DND-41 (cell line): ENCODE measurements around the gene ST6GAL2.

Experiments
- ATAC-seq: fragments of 200-7000 bp; cut with Tn5 transposase; 3 replicates; pipeline ENCODE4 v1.9.1; 2021; ENCODE audit warnings: low read depth; ENCODE audit not compliant: insufficient read depth
- DNase-seq: peaks from one replicate; pipeline ENCODE4 v3.0.0-alpha.2; 2020
- H2AFZ ChIP-seq: 2 replicates; pipeline ENCODE4 v1.6.0; 2012; ENCODE audit warnings: low read depth, low read length
- H3K27ac ChIP-seq: 2 replicates; pipeline ENCODE4 v1.5.1; 2012; ENCODE audit warnings: low read length, inconsistent platforms
- H3K27me3 ChIP-seq: fragments of 200-600 bp; sonication (generic); 2 replicates; pipeline ENCODE4 v1.6.0; 2012; ENCODE audit warnings: low read length, mild to moderate bottlenecking, inconsistent platforms; ENCODE audit not compliant: insufficient read depth, poor library complexity
- H3K36me3 ChIP-seq: 2 replicates; pipeline ENCODE4 v1.5.1; 2012; ENCODE audit warnings: low read length, inconsistent platforms; ENCODE audit not compliant: insufficient read depth
- H3K4me1 ChIP-seq: 2 replicates; pipeline ENCODE4 v1.5.1; 2012; ENCODE audit warnings: mild to moderate bottlenecking, low read length; ENCODE audit not compliant: insufficient read depth
- H3K4me2 ChIP-seq: 2 replicates; pipeline ENCODE4 v1.6.0; 2012; ENCODE audit warnings: mild to moderate bottlenecking, moderate library complexity, low read length, inconsistent platforms; ENCODE audit not compliant: insufficient read depth
- H3K4me3 ChIP-seq, 2 experiments: fragments of 200-600 bp in 1 of 2; shearing (Covaris generic) in 1 of 2; 2 replicates each; pipeline ENCODE4 v1.5.1; 2012 to 2016; ENCODE audit warnings: inconsistent platforms in 2 of 2, low read length in 2 of 2, mild to moderate bottlenecking in 2 of 2, low read depth in 1 of 2, moderate library complexity in 1 of 2
- H3K79me2 ChIP-seq: 2 replicates; pipeline ENCODE4 v1.6.0; 2012; ENCODE audit warnings: low read length, inconsistent platforms; ENCODE audit not compliant: insufficient read depth
- H3K9ac ChIP-seq: 2 replicates; pipeline ENCODE4 v1.6.0; 2012; ENCODE audit warnings: low read depth, mild to moderate bottlenecking, inconsistent platforms, low read length, moderate library complexity
- H3K9me3 ChIP-seq: 2 replicates; pipeline ENCODE4 v1.5.1; 2012; ENCODE audit warnings: low read length, moderate library complexity, mild to moderate bottlenecking, inconsistent platforms; ENCODE audit not compliant: insufficient read depth, severe bottlenecking
- H4K20me1 ChIP-seq: 2 replicates; pipeline ENCODE4 v1.6.0; 2012; ENCODE audit warnings: low read length; ENCODE audit not compliant: insufficient read depth
- CTCF ChIP-seq: IDR thresholded peaks from 2 replicates; pipeline ENCODE4 v1.5.1; 2012; ENCODE audit warnings: borderline replicate concordance, low read length, moderate library complexity, mild to moderate bottlenecking; ENCODE audit not compliant: poor library complexity, severe bottlenecking; ENCODE audit errors: extremely low read depth
- EZH2 ChIP-seq: IDR thresholded peaks from 3 replicates; pipeline ENCODE4 v1.6.1; 2012; ENCODE audit warnings: borderline replicate concordance, low read depth, mild to moderate bottlenecking, moderate library complexity, low read length, inconsistent platforms; ENCODE audit not compliant: severe bottlenecking

The ST6GAL2 gene

GRCh38 chr2:106851881-106852501, 34.0 kb downstream of the ST6GAL2 start:
- DNase-seq = no peak
- no peaks in the 10 kb centered on the region for H4K20me1 ChIP-seq
- no peak overlapping the region for H2AFZ ChIP-seq
- no peak overlapping the region for H3K4me3 ChIP-seq
- no peaks in the 10 kb centered on the region for H3K9me3 ChIP-seq
- no peaks in the 10 kb centered on the region for H3K36me3 ChIP-seq
- no peaks in the 10 kb centered on the region for H3K4me1 ChIP-seq
- peaks cover 2% of the 10 kb centered on the region for H3K27me3 ChIP-seq
- no peak for ATAC-seq
- no peaks in the 10 kb centered on the region for H3K79me2 ChIP-seq
- H3K9ac ChIP-seq = no peak overlapping the region
- TF ChIP-seq CTCF (no peak), EZH2 (no peak)
- H3K4me2 ChIP-seq = no peak overlapping the region
- H3K27ac ChIP-seq = no peak overlapping the region

- H3K9ac ChIP-seq = no peak overlapping the region
- no peak overlapping the region for H3K4me2 ChIP-seq
- ATAC-seq (no peak), DNase-seq (no peak)
- H3K27me3 ChIP-seq = peaks cover 2% of the 10 kb centered on the region
- H3K36me3 ChIP-seq = no peaks in the 10 kb centered on the region
- no peaks in the 10 kb centered on the region for H3K4me1 ChIP-seq
- no peak overlapping the region for H3K27ac ChIP-seq
- no peaks in the 10 kb centered on the region for H3K79me2 ChIP-seq
- no peak for TF ChIP-seq EZH2
- TF ChIP-seq CTCF = no peak
- H3K9me3 ChIP-seq = no peaks in the 10 kb centered on the region
- H2AFZ ChIP-seq = no peak overlapping the region
- H4K20me1 ChIP-seq = no peaks in the 10 kb centered on the region
- H3K4me3 ChIP-seq = no peak overlapping the region
Measured at GRCh38 chr2:106851087-106851874, 34.7 kb downstream of the ST6GAL2 start.

- no peak overlapping the region for H3K4me2 ChIP-seq
- H3K36me3 ChIP-seq = no peaks in the 10 kb centered on the region
- no peaks in the 10 kb centered on the region for H4K20me1 ChIP-seq
- no peaks in the 10 kb centered on the region for H3K4me1 ChIP-seq
- no peak for DNase-seq
- H3K79me2 ChIP-seq = no peaks in the 10 kb centered on the region
- no peaks in the 10 kb centered on the region for H3K27me3 ChIP-seq
- no peak for TF ChIP-seq EZH2
- TF ChIP-seq CTCF = no peak
- H3K9me3 ChIP-seq = no peaks in the 10 kb centered on the region
- H2AFZ ChIP-seq = no peak overlapping the region
- no peak for ATAC-seq
- no peak overlapping the region for H3K4me3 ChIP-seq
- no peak overlapping the region for H3K9ac ChIP-seq
- no peak overlapping the region for H3K27ac ChIP-seq
Measured at GRCh38 chr2:106849253-106849652, 36.7 kb downstream of the ST6GAL2 start.
